Measurements from ENCODE around the gene GHDC.

The GHDC gene

GRCh38 chr17:42182927-42183734 is 11.2 kb downstream of the GHDC start:
- no peak for DNase-seq

DNA sequence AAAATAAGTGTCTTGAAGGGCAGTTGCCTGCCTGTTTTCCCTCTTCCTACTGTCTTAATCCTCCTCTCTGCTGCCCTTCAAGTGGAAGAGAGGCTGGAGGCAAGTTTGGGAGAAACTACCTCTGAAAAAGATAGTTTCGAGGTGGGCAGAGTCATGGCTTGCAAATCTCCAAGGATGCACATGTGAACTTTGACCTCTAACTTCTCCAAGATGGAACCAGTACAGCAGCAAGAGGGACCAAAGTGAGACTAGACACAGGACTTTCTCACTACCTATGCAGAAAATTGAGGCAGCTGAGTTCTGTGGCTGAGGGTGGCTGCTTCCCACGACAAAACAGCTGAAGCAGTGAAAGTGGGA is 12.5 kb downstream of the GHDC start:
- no peak for DNase-seq

GRCh38 chr17:42180922-42181850 is 13.1 kb downstream of the GHDC start, which contains the start of gene KCNH4:
KCNH4 (minus strand) TSS chr17:42181142; CDS start chr17:42180945, 197 bp downstream.
- DNase-seq: peak; percentile 61

DNA sequence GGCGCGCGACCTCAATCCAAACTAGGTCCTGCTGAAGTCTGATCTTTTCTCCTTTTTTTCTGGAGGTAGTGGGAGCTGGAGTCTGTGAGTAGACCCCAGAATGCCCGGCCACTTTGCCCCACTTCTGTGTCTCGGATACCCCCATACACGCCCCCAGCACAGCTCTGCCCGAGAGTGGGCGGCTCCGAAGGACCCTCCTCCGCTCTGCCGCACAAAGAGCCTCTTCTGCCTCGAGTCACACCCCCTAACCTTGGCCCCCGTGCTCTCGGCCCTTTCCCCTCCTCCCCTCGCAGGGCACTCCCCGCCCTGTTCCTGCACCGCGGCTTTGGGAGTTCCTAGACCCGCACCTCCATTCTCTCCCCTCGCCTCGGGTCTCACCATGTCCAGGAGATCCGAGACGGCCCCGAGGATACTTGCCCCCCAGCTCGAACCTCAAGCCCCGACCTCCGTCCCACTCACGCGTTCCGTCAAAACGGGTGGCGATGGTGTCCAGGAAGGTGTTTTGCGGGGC is 13.8 kb downstream of the GHDC start:
- DNase-seq: no peak

- peak; percentile 53 for DNase-seq
These were observed 14.3 kb downstream of the GHDC start for GRCh38 chr17:42179911-42180410.

DNA sequence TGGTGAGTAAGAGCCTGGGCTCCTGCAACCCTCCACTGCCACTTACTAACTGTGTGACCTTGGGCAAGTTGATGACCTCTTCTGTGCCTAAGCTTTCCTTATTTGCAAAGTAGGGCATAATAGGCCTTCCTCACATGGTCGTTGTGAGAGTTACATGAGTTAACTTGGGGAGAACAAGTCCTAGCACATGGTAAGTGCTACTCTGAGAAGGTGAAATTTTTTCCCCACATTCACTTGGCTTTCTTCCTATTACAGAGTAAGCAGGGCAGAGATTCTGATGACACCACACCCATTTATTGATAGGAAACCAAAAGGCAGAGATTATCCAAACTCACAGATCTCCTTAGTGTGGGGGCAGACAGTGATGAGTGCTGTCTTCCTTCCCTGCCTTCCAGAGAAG is 15.0 kb downstream of the GHDC start:
- DNase-seq: no peak

DNA sequence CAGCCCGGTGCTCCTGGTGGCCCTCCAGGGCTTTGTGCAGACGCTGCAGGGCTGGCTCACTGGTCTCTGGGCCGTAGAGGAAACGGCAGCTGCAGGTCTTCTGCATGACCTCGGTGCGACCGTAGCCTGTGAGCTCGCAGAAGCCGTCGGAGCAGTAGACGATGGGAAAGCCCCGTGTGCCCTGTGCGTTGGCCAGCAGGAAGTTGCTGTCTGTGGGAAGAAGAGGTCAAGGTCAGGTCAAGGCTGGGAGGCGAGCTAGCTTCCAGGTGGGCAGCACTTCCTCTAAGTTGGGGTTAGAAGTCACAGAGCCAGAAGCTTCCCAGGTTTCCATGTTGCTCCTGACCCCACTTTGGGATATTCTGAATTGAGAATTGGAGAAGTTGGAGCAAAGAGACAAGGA is 15.5 kb downstream of the GHDC start:
- DNase-seq: no peak

- no peak for DNase-seq
These were observed 16.6 kb downstream of the GHDC start for GRCh38 chr17:42177684-42178083.

DNA sequence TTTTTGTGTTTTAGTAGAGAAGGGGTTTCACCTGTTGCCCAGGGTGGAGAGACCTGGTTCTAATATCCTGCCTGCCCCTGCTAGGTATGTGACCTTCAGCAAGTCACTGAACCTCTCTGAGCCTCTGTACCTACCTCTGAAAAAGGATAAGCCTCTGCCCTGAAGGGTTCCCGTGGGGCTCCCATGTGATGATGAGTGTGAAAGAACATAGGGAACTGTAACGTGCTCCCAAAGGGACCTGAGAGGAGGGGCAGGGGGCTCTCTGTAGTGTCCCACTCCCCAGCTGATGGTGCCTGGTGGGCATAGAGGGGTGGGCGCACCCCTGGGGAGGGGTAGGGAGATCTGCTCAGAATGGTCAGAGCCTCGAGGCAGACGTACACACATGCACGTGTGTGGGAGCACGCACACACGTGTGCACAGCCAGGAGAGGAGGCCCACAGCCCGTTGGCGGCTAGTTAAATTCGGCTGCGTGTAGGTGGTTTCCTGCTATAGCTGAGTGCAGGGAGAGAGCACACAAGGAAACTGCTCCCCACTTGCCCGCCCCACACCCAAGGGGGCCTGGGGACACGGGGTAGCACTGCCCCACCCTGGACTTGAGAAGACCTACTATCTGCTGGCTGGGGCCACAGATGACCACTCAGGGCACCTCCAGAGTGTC is 20.0 kb downstream of the GHDC start:
- DNase-seq: no peak

- no peak for DNase-seq
These were observed 22.5 kb downstream of the GHDC start for GRCh38 chr17:42171831-42172230.

GRCh38 chr17:42169351-42169750 is 24.9 kb downstream of the GHDC start:
- no peak for DNase-seq

- no peak for DNase-seq
These were observed 26.5 kb downstream of the GHDC start for GRCh38 chr17:42167807-42168206.

GRCh38 chr17:42166196-42166763 is 28.0 kb downstream of the GHDC start:
- DNase-seq: no peak

DNA sequence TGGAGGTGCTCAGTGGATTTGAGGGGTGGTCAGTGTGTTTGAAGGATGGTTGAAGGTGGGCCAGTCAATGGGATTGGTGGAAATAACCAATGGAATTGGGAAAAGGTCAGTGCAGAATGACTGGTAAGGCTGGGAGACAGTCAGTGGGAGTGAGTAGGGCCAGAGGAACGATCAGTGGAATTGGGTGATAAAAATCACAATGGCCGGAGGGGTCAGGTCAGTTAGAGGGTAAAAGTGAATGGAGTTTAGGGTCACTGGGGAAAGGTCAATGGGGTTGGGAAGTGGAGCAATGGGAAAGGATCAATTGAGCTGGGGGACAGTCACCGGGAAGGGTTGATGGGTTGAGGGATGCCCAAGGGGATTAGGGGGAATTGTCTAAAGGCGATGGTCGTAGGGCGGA is 28.5 kb downstream of the GHDC start:
- DNase-seq: no peak

DNA sequence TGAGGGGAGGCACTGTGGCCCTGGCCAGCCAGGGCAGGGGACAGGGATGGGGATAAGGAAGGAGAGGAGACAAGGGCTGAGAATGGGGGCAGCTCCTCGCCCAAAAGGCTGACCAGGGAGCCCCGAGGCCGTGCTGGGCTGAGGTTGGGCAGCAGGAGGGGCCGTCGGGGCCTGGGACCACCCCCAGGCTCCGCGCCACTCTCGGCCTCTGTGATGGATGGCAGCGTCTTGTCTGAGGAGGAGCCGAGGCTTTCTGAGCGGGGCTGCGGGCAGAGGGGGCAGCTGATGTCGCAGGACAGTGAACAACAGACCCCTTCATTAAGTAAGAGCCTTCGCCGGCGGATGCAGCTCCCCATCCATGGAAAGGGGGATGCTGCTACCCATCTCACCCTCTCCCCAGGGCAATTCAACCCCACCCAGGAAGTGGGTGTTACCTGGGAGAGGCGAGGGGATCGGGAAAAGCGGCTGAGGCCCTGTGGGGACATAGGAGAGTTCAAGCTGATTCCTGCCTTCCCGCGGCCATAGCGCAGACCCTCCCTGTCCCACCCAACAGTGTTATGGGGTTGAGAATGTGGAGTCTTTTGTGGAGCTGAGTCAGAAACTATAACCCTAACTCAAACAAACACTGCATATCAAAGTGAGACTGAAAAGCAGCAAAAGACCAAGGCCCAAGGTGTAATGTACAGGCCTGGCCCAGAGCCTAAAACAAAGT is 30.4 kb downstream of the GHDC start:
- DNase-seq: no peak

GRCh38 chr17:42163113-42163512 is 31.2 kb downstream of the GHDC start:
- no peak for DNase-seq

DNA sequence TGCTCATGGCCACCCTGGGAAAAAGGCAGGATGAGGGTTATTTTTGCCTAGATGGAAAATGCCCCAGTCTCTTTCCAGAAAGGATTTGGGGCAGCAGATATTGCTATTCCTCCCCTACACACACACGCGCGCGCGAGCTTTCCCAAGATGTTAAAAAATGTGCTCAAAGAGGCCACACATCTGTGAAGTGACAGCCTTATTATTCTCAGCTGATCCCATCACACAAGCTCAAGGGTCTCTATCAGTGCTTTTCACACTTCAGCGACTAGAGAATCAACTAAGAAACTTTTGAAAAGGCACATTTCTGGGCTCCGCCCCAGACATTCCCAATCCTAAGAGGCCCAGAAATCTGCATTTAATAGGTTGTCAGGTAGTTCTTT is 33.8 kb downstream of the GHDC start:
- no peak for DNase-seq

GRCh38 chr17:42159796-42160530 is 34.3 kb downstream of the GHDC start:
- no peak for DNase-seq

DNA sequence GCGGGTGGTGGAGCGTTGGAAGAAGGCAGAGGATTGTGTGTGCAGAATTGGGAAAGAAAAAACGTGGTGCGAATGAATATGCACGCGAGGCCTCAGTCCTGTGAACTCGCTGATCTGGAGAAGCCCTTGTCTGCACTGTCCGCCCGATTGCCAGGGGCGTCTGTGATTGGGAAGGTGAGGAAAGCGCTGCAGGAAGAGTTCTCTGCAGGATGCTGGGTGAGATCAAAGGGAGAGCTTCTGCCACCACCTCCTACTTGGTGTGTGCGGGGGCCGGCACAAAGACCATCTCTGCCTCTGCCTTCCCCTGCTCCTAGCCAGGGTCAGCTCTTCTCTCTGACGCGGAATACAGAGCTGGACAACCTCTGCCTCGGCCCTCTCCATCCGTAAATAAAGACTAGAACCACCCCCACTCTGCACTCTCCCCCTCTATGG is 38.7 kb downstream of the GHDC start:
- DNase-seq: no peak

- DNase-seq: no peak
These were observed 40.2 kb downstream of the GHDC start for GRCh38 chr17:42153919-42154742.
